ENCODE measurements around the gene LCA5L.

Gene LCA5L

DNA sequence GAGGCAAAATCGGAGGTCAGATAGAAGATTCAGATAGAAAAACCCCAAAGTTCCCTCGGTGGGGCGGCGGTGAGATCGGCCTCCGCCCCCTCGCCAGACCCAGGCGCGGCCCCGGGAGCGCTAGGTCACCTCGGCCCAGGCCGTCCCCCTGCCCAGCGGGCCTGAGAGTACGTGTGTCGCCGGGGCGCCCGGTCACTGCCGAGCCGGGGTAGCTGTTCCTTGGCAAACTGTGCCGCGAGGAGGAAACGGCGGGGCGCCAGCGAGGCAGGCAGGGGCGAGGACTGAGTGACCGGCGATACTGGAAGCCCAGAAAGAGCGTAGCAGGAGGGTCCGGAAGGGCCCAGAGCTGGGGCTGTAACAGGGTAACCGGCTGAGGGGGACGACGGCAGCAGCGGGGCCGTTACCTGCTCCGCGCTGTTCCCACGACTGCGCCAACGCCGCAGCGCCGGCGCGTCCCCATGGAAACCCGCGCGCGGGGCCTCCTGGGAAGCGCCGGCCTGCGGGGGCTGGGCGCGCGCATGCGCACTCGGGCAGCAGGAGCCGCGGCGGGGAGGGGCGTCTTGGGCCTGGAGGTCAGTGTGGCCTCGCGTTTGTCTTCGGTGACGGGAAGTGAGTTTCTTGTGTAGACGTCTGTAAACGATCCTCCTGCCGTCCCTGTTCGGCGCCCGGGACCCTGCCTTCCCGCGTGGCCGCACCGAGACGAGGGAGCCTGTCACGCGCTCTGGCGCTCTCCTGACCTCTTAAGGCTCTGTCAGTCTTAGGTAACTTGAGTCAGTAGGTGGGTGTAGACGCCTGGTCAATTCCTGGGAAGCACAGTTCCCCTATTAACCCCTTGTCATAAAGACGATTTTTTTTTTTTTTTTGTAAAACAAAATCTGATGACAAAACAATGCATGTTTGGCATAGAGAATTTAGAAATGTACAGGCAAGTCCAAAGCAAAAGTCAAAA lies at the start of gene LCA5L:
TSS of gene LCA5L (minus strand) at position 458 of the 949 bp plus-strand sequence. CDS start 17,285 bp downstream, outside the sequence.
- peak; percentile 90 for DNase-seq (ENCODE audit: low spot score)

DNA sequence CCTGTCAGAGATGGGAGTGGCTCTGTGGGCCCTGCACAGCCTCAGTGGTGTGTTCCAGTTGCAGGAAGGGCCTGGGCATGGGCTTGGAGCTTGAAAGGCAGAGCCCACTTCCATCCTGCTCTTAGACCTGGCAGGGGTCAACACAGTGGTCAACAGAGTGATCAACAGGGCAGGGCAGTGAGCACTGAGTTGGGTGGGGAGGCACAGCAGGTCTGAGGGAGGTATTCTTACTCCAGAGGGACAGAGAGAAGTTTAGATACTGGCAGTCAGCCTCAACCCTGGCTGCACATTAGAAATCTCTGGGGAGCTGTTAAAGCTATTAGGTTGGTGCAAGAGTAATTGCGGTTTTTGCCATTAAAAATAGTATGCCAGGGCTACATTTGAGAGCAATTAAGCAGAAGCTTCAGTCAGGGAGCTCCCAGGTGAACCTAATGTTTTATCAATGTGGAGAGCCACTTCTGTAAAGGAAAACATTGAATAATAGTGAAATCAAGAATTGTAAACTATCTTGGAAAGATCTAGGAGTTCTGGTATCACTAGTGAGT lies 43.9 kb upstream of the LCA5L start:
- no peak for DNase-seq (ENCODE audit: low spot score)

DNA sequence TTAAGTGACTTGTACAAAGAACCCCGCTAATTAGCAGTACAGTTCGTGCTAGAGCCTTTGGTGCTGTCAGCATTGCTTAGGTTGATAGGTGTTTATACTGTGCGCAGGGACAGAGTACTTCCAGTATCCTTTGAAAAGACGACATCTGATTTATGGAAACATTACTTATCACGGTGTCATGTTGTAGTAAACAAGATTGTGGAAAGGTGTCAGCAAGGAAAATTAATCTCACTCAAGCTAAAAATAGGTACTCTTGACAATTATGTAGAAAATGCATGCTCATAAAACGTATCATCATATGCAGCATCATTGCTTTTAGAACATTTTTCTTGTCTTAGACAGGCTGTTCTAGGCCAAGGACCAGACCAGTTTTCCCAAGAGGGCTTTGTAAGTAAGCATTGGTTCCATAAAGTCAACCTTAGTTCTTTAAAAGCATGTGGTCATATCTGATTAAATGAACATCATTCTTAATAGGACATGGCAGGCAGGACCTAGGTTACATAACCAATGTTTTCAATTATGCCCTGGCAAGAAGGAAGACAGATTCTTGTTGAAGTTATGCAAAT lies 39.2 kb upstream of the LCA5L start:
- no peak for DNase-seq (ENCODE audit: low spot score)

DNA sequence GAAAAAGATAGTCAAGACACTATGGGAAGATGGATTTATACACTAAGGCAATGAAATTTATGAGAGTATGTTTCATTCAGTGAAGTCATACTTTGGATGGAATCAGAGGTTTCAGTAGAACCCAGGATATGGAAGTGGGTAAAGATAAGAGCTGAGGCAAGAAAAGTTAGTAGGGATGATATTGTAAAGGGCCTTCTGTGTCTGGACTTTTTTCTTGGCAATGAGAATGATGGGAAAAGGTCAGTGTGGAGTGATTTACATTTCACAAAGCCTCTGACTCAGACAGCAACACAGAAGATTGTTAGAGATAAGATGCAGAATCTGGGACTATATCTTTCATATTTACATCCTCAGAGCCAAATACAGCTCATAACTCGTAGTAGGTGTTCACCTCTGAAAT lies 38.3 kb upstream of the LCA5L start:
- no peak for DNase-seq (ENCODE audit: low spot score)

DNA sequence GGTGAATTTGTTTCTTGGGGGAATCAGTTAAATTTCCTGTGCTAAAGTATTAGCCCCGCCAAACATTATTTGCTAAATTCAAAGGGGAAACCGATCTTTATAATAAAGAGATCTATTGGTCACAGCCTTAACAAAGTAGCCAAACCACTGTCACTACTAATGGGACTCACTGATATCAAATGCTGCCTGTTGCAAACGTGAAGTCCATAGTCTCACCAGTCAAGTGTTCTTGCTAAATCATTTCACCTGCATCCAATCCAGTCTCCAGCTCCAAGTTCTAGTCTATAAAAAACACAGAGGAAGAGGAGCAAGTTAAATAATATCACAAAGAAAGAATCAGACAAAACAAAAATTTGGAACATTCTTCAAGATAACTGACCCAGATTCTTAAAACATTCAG lies 36.3 kb upstream of the LCA5L start:
- no peak for DNase-seq (ENCODE audit: low spot score)

DNA sequence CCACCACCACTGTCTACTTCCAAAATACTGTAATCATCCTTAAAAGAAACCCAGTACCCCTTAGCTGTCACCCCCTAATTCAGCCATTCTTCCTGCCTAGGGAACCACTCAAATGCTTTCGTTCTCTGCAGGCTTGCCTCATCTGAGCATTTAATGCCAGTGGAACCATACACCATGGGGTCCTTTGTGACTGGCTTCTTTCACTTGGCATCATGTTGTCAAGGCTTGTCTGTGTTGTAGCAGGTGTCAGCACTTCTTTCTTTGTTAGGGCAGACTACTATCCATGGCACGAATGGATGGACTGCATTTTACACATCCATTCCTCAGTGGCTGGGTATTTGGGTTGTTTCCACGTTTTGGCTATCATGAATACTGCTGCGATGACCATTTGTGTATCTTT lies 34.7 kb upstream of the LCA5L start:
- no peak for DNase-seq (ENCODE audit: low spot score)

DNA sequence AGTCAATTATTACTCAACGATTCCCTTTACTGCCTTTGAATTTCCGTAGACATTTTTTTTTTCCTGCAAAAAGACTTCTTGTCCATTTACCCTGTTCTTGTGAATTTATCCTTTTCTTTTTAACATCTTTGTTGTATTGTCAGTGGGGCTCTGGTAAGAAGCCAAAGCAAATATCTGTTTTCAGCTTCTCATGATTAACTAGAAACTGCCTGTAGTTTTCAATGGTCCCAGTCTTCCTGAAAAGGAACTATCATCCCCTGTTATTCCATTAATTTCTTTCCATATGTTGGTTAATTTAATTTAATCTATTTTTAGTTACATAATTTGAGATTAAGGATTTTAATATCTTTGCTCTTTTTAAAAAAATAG lies 34.2 kb upstream of the LCA5L start:
- DNase-seq (ENCODE audit: low spot score): no peak

DNA sequence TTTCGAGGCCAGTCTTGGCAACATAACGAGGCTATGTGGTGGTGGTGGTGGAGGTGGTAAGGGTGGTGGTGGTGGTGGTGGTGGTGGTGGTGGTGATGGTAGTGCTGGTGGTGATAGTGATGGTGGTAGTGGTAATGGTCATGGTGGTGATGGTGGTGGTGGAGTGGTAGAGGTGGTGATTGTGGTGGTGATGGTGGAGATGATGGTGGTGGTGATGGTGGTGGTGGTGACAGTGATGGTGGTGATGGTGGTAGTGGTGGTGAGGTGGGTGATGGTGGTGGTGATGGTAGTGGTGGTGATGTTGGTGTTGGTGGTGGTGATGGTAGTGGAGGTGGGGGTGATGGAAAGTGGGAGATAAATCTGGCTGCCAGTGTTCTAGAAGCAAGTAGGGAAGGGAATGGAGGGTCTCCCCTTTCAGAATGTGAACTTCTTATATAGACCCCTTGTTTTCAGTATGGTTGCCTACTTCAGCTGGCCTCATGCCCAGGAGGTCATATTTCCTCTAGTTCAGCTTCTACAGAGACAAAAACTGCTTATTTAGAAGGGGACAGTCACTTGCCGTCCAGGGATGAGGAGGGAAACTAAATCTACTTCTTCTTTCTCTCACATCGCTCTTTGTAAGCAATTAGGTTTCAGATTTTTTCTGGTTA lies 33.7 kb upstream of the LCA5L start:
- no peak for DNase-seq (ENCODE audit: low spot score)

DNA sequence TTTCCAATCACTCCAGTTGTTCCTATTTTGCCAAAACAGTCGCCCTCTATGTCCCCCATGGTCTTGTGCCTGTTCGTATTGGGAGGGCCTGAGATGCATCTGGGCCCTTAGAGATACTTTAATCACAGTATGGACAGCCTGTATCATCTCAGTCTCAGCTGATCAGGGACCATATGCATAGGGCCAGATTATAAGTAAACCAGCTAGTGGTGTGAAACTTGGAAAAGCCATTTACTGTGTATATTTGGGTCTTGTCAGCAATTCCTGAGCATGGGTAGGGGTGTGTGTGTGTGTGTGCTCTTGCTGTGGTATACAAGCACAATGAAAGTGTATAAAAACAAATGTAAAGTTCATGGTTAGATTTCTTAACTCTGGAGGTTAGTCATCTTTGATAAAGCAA lies 29.0 kb upstream of the LCA5L start:
- no peak for DNase-seq (ENCODE audit: low spot score)

DNA sequence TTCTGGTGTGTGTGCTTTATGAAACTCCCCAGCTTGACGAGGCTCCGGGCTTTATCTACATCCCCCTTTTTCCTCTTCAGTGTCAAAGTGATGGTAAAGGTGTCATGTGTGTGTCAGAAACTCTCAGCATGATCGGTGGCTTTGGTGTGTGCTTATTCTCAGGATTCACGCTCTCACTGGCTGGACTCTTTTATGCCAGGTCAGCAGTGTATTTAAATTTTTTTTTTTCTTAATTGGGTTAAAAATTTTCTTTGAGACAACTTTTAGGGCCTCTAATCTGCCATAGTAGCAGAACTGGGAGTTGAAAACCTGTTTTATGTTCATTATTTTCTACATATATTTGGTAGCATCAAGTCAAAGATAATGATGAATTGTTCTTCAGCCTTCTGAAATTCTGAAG lies 27.2 kb upstream of the LCA5L start:
- DNase-seq (ENCODE audit: low spot score): no peak

DNA sequence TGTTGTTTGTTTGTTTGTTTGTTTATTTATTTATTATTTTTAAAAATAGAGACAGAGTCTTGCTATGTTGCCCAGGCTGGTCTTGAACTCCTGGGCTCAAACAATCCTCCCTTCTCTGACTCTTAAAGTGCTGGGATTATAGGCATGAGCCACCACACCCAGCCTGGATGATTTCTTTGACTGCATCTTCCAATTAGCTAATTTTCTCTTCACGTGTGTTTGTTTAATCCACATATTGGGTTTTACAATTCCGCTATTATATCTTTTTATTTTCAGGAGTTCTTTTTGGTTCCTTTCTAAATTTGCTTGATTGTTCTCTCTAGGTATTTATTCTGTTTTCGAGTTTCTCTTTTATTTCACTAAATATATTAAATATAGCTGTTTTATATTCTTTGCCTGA lies 26.0 kb upstream of the LCA5L start:
- DNase-seq (ENCODE audit: low spot score): no peak

DNA sequence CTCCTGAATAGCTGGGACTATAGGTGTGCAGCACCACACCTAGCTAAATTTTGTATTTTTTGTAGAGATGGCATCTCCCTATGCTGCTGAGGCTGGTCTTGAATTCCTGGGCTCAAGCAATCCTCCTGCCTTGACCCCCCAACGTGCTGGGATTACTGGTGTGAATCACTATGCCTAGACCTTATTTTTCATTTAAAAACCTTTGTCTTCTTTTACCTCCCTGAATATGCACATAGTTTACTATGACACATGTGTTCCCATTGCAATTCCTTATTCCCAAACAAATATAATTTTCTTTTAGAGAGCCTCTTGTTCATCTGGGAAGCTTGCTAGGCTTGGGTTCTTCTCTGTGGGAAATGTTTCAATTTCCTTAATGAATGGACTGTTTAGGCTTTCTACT lies 23.0 kb upstream of the LCA5L start:
- DNase-seq (ENCODE audit: low spot score): no peak

DNA sequence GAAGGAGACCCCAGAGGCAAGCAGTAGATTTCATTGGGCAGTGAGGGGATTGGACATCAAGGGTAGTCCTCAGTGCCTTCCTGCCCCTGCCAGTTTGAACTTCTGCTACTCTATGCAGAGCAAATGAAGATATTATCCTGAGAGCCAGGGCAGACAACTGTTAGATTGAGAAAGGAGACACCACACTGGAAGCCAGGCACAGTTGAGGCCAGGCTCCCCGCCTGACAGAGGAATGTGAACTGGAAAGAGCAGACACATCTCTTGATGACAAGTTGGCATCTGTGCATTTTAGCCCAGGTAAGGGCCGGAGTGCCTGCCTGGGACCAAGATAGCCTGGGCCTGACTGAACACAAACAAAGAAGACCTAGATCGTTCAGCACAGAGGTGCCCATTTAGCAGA lies 22.2 kb upstream of the LCA5L start:
- no peak for DNase-seq (ENCODE audit: low spot score)

DNA sequence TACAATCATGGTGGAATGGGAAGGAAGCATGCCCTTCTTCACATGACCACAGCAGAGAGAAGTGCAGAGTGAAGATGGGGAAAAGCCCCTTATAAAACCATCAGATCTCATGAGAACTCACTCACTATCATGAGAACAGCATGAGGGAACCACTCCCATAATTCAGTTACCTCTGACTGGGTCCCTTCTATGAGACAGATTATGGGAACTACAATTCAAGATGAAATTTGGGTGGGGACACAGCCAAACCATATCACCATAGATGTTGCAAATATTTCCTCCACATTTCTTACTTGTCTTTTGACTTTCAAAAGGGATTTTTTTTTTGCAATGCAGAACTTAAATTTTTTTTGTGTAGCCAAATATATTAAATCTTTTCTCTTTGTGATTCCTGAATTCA lies 21.0 kb upstream of the LCA5L start:
- no peak for DNase-seq (ENCODE audit: low spot score)

DNA sequence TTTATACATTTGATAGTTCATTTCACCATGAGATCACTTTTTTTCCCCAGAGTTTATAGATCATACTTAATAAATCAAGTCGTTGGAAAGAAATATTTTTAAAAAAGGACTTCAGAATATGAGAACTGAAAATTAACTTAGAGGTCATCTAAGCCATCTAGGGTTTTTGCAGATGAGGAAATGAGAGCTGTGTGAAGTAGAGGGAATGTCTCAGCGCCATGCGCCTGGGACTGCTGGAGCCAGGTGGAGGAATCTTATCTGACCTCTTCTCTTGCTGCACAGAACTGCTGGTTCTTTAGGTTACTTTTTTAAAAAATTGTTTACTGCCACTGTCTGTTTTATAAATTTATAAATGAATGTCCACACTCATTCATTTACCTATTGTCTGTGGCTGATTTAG lies 17.7 kb upstream of the LCA5L start:
- no peak for DNase-seq (ENCODE audit: low spot score)

DNA sequence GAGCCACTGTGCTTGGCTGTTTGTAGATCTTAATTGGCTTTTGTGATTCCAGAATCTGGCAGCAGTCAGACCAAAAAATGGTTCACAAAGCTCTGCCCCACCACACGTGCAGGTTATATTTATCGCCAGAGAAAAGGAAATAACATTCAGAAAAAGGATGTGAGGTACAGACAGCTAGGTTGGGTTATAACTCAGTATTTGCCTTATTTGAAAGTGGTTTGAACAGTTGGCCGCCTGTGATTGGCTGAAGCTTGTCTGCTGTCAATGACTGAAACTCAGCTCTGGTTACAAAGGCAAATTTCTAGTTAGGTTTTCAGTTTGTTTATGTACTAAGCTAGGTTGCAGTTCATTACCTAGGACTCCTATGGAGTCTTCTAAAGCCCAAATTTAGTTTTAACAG lies 15.8 kb upstream of the LCA5L start:
- no peak for DNase-seq (ENCODE audit: low spot score)

DNA sequence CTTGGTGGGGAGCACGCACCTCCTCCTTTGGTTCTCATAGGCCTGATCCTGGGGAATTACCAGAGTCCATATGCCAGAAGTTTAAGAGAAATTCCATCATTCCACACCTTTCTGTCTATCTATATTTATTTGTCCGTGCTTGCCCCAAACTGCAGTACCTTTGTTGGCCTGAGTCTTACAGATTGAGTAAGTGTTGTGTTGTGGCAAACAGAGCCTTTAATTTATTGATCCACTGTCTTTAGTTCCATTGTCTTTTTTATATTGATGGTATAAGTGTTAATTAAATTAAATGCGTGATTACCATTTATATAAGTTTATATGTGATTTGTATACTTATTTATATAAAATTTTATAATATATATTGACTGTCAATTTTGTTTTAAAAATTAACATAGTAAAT lies 11.1 kb upstream of the LCA5L start:
- DNase-seq (ENCODE audit: low spot score): no peak

DNA sequence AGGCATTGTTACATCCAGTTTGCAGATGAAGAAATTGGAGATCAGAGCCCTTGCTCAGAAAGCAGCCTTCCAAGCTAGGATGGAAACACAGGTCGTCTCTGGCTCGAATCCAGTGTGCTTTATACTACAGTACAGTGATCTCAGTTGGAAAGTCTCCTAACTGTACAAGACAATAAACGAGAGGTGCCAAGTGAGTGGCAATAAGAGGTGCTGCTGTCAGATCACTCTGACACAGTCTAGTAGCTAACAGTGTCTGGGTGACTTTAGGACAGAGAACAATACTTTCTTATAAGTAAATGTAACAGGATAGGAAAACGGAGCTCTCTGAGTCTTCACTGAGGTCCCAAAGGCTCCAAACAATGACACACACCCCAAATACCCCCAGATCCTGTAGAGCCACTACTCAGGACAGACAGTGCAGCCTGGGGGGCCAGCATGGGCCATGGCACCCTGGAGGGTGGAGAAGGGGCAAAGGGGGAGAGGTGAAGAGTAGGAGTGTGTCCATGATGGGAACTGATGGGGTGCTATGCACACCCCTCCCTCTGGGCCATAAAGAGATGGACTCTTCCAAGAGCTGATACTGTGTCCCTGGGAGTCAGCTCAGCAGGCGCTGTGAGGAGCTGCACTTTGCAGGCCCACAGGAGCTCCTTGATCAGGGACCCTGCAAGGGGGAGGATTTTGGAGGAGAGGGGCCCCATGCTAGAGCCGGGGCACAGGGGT lies 9.5 kb upstream of the LCA5L start:
- DNase-seq (ENCODE audit: low spot score): no peak

DNA sequence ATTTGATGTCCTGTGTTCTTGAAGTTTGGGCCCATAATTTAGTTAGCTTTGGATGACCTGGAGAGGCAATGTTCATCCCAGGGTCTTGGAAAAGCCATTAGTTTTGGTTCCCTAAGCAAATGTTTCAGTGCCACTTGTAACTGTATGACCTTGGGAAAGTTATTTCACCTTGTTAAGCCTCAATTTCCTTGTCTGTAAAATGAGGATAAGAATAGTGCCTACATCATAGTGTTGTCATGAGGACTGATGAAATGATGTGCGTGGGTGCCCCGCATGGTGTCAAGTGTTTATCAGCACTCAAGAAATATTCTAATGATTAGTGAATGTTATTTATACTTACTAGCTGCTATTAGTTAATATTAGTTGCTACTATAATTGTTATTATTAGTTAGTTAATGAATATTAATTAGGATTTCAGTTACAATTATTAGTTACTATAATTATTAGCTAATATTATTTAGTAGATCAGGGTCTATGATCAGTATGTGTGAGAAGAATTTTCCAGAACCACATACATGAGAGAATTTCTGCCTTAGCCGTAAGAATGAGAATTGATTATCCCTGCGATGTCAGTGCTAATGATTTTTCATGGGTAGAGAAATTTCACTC lies 8.1 kb upstream of the LCA5L start:
- DNase-seq (ENCODE audit: low spot score): no peak

DNA sequence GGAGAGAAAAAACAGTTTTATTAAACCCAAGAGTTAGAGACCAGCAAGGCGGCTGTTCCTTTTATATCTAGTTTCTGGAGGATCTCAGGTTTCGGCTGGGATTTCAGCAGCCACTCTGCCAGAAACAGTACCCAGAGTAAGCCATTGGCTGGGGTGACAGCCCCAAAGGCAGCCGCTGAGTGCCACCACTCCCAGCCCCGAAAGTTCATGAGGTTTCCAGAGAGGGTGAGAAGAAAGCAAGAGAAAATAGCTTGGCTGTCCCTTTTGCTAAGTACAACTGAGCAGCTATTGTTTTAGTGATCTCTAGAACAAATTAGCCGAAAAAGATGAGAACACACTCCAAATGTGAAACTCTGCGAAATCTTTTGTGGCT lies 7.4 kb upstream of the LCA5L start:
- no peak for DNase-seq (ENCODE audit: low spot score)

DNA sequence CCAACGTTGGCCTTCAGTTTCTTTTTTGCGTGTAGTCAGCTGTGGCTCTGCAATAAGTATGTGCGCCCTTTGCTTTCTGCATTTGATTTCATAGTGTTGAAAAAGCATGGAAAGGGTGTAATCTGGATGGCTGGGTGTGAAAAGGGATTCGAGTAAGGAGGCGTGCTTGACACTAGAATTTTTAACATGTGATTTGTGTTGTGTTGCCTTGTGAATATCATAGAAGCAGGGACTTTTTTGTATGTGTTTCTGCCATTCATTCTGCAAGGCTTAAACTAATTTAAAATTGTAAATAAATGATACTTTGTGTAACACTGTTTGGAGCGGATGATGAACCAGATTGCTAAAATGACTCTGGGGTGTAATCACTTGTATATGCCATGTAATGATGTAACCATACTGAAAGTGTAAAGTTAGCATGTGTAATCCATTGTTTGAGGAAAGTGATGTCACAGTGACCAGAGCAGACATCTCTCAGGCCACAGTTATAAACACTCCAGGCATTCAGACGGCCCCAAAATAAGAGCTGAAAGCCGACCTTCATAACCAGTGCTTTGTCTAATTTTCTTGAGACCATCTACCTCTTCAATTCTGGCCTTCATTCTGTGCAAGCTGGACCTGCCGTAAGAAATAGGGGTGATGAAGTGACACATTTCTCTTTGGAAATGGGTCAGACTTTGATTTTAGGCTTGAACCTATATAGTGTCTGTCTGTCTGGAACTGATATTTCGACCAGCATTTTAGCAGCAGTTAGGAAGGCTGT lies 6.8 kb upstream of the LCA5L start:
- DNase-seq (ENCODE audit: low spot score): no peak
